Mesendoderm (in vitro differentiated cells): ENCODE data around the gene TFB2M.
"Not testable (repeated sequence)": the region's sequence is repeated elsewhere in the genome, so short reads cannot be mapped to it uniquely, and the experiment has no call there.

ENCODE experiments used
- DNase-seq: peaks from one replicate; pipeline ENCODE4 v3.0.0; 2013
- H2AK5ac ChIP-seq: 2 replicates; pipeline ENCODE4 v1.6.1; 2013; ENCODE audit warnings: low read length, inconsistent platforms
- H2BK120ac ChIP-seq: 2 replicates; pipeline ENCODE4 v1.6.1; 2013; ENCODE audit warnings: low read depth, mild to moderate bottlenecking, low read length, moderate library complexity, mixed read lengths
- H2BK15ac ChIP-seq: replicated peaks from 2 replicates; pipeline ENCODE4 v1.6.1; 2013; ENCODE audit warnings: low read depth, mild to moderate bottlenecking, moderate library complexity
- H2BK5ac ChIP-seq: 2 replicates; pipeline ENCODE4 v1.6.1; 2013; ENCODE audit warnings: low read length, inconsistent platforms
- H3K18ac ChIP-seq: 2 replicates; pipeline ENCODE4 v1.6.1; 2013; ENCODE audit warnings: mild to moderate bottlenecking, low read length, mixed read lengths
- H3K23ac ChIP-seq: one replicate; pipeline ENCODE4 v1.6.1; 2013; ENCODE audit warnings: low read length
- H3K27ac ChIP-seq: 2 replicates; pipeline ENCODE4 v1.5.1; 2013; ENCODE audit warnings: low read depth, mild to moderate bottlenecking, inconsistent platforms, low read length, moderate library complexity
- H3K27me3 ChIP-seq: 2 replicates; pipeline ENCODE4 v1.6.1; 2013; ENCODE audit warnings: low read length, control low read depth, mild to moderate bottlenecking, inconsistent platforms; ENCODE audit not compliant: insufficient read depth, poor library complexity
- H3K36me3 ChIP-seq: 2 replicates; pipeline ENCODE4 v1.6.1; 2013; ENCODE audit warnings: low read length, inconsistent platforms; ENCODE audit not compliant: control insufficient read depth, insufficient read depth
- H3K4ac ChIP-seq: one replicate; pipeline ENCODE4 v1.6.1; 2013; ENCODE audit warnings: low read depth, mild to moderate bottlenecking, low read length, moderate library complexity
- H3K4me1 ChIP-seq: 2 replicates; pipeline ENCODE4 v1.6.1; 2013; ENCODE audit warnings: low read depth, low read length, inconsistent platforms; ENCODE audit not compliant: control insufficient read depth
- H3K4me2 ChIP-seq: 2 replicates; pipeline ENCODE4 v1.6.1; 2013; ENCODE audit warnings: low read length
- H3K4me3 ChIP-seq: 2 replicates; pipeline ENCODE4 v1.5.1; 2013; ENCODE audit warnings: mild to moderate bottlenecking, low read length
- H3K56ac ChIP-seq: one replicate; pipeline ENCODE4 v1.6.1; 2013; ENCODE audit warnings: low read length
- H3K79me1 ChIP-seq: 2 replicates; pipeline ENCODE4 v1.6.1; 2013; ENCODE audit warnings: low read length, inconsistent platforms
- H3K79me2 ChIP-seq: 2 replicates; pipeline ENCODE4 v1.6.1; 2013; ENCODE audit warnings: mild to moderate bottlenecking, low read length; ENCODE audit not compliant: control insufficient read depth, insufficient read depth
- H3K9ac ChIP-seq: 2 replicates; pipeline ENCODE4 v1.6.1; 2013; ENCODE audit warnings: low read length, inconsistent platforms
- H4K5ac ChIP-seq: one replicate; pipeline ENCODE4 v1.6.1; 2013; ENCODE audit warnings: low read length
- H4K8ac ChIP-seq: one replicate; pipeline ENCODE4 v1.6.1; 2013; ENCODE audit warnings: low read depth, mild to moderate bottlenecking, control low read depth, low read length, moderate library complexity
- WGBS: extraction: QIAGEN DNeasy Blood & Tissue Kit; methylation state at CpG from one replicate; pipeline ENCODE4 v1.1.7; 2013; ENCODE audit warnings: low lambda C conversion rate, missing lambda C conversion rate; ENCODE audit not compliant: insufficient coverage; ENCODE audit errors: extremely low coverage; 5-methylcytosine and 5-hydroxymethylcytosine counted together

Gene TFB2M

GRCh38 chr1:246576709-246577032, 10.6 kb upstream of the TFB2M start:
- Histone ChIP-seq H2BK15ac (no peak overlapping the region), H3K23ac (no peak overlapping the region), H3K9ac (no peak overlapping the region), H4K5ac (no peak overlapping the region), H3K79me1 (peaks cover 4% of the 10 kb centered on the region), H3K18ac (no peak overlapping the region), H3K4me1 (no peaks in the 10 kb centered on the region), H2BK5ac (no peak overlapping the region), H3K4me3 (no peak overlapping the region), H2BK120ac (no peak overlapping the region), H3K56ac (no peak overlapping the region), H3K4me2 (no peak overlapping the region), H2AK5ac (no peak overlapping the region), H3K27ac (no peak overlapping the region), H3K79me2 (no peaks in the 10 kb centered on the region), H4K8ac (no peak overlapping the region), H3K27me3 (no peaks in the 10 kb centered on the region), H3K36me3 (no peaks in the 10 kb centered on the region), H3K4ac (no peak overlapping the region)
- no peak for DNase-seq
- no CpG with 5 or more reads among the region's 3 CpGs for WGBS

GRCh38 chr1:246573491-246573890, 7.4 kb upstream of the TFB2M start:
- Histone ChIP-seq H3K36me3 (no peaks in the 10 kb centered on the region), H3K79me1 (peaks cover 6% of the 10 kb centered on the region), H2AK5ac (no peak overlapping the region), H2BK15ac (no peak overlapping the region), H2BK120ac (no peak overlapping the region), H3K23ac (no peak overlapping the region), H3K56ac (no peak overlapping the region), H3K18ac (no peak overlapping the region), H2BK5ac (no peak overlapping the region), H3K79me2 (peaks cover 10% of the 10 kb centered on the region), H3K27me3 (no peaks in the 10 kb centered on the region), H3K4me3 (no peak overlapping the region), H3K4ac (no peak overlapping the region), H4K8ac (peak overlapping the region; percentile 13), H3K27ac (no peak overlapping the region), H3K4me2 (no peak overlapping the region), H4K5ac (no peak overlapping the region), H3K9ac (no peak overlapping the region), H3K4me1 (no peaks in the 10 kb centered on the region)
- no CpG with 5 or more reads among the region's 6 CpGs for WGBS
- DNase-seq = no peak

DNA sequence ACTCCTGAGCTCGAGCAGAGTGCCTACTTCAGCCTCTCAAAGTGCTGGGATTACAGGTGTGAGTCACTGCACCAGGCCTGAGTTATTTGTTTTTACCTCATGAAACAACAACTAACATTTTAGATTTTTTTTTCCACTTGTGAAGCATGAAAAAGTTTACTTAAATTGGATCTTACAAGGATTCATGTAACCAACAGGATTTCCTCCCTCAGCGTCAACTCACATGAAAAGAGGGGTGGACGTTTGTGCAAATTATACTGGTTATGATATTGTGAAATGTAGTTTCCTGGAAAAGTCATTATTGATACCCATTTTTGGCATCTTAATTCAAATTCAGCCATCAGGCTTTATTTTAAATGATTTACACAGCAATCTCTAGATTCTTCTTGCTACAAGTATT, 6.7 kb upstream of the TFB2M start:
- Histone ChIP-seq H2AK5ac (no peak overlapping the region), H3K79me2 (peaks cover 11% of the 10 kb centered on the region), H3K9ac (no peak overlapping the region), H3K56ac (no peak overlapping the region), H2BK120ac (no peak overlapping the region), H3K4ac (no peak overlapping the region), H3K23ac (no peak overlapping the region), H4K8ac (peak overlapping the region; percentile 65), H2BK15ac (no peak overlapping the region), H3K79me1 (peaks cover 7% of the 10 kb centered on the region), H2BK5ac (no peak overlapping the region), H3K36me3 (no peaks in the 10 kb centered on the region), H3K4me1 (no peaks in the 10 kb centered on the region), H3K18ac (no peak overlapping the region), H3K27ac (no peak overlapping the region), H3K4me3 (no peak overlapping the region), H3K27me3 (no peaks in the 10 kb centered on the region), H3K4me2 (no peak overlapping the region), H4K5ac (no peak overlapping the region)
- DNase-seq = no peak
- WGBS = no CpG with 5 or more reads among the region's 3 CpGs

DNA sequence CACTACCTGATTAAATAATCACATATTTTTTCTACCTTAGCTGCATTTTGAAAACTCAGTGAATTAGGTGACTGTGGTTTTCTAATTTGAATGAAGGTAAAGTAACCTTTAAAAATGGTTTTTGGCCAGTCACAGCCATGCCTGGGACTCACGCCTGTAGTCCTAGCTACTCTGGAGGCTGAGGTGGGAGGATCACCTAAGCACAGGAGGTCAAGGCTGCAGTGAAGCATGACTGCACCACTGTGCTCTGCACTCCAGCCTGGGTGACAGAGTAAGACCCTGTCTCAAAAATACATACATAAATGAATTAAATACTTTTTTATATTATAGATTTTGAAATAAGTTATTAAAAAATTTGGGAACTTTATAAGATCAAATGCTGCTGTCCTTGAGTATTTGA, 5.9 kb upstream of the TFB2M start:
- WGBS = no CpG with 5 or more reads among the region's 1 CpG
- no peak overlapping the region for H3K4me2 ChIP-seq
- H3K23ac ChIP-seq = no peak overlapping the region
- H3K4me3 ChIP-seq = no peak overlapping the region
- H3K79me1 ChIP-seq = peaks cover 7% of the 10 kb centered on the region
- no peak overlapping the region for H3K27ac ChIP-seq
- H4K5ac ChIP-seq = no peak overlapping the region
- H3K79me2 ChIP-seq = peaks cover 14% of the 10 kb centered on the region
- H2AK5ac ChIP-seq = no peak overlapping the region
- no peak overlapping the region for H2BK15ac ChIP-seq
- no peaks in the 10 kb centered on the region for H3K4me1 ChIP-seq
- H3K27me3 ChIP-seq = no peaks in the 10 kb centered on the region
- H3K36me3 ChIP-seq = no peaks in the 10 kb centered on the region
- H3K9ac ChIP-seq = no peak overlapping the region
- H3K56ac ChIP-seq = no peak overlapping the region
- no peak overlapping the region for H4K8ac ChIP-seq
- H2BK120ac ChIP-seq = no peak overlapping the region
- H3K4ac ChIP-seq = no peak overlapping the region
- no peak overlapping the region for H3K18ac ChIP-seq
- no peak for DNase-seq
- H2BK5ac ChIP-seq = no peak overlapping the region

DNA sequence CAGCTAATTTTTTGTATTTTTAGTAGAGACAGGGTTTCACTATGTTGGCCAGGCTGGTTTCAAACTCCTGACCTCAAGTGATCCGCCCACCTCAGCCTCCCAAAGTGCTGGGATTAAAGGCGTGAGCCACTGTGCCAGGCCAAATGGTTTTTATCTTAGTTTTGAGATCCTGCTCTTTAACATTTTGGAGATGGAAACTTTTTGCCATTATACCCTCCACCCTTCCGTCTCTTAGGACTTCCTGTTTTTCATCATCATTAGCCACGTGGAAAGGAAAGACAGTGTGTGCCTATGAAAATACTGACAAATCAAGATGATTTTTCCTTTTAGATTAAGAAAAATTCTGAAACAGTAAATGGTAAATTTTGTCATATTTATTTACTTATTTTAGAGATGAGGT, 5.2 kb upstream of the TFB2M start:
- not testable (repeated sequence) for H3K18ac ChIP-seq, H3K4me3 ChIP-seq, DNase-seq, H3K27me3 ChIP-seq, H3K4me1 ChIP-seq, H4K5ac ChIP-seq, H4K8ac ChIP-seq, H3K9ac ChIP-seq, H2BK5ac ChIP-seq, H3K36me3 ChIP-seq, H2AK5ac ChIP-seq, H3K4me2 ChIP-seq, H2BK15ac ChIP-seq, H3K23ac ChIP-seq, H3K79me1 ChIP-seq, H3K27ac ChIP-seq, H3K56ac ChIP-seq, H3K4ac ChIP-seq, H2BK120ac ChIP-seq
- no CpG with 5 or more reads among the region's 4 CpGs for WGBS
- peaks cover 14% of the 10 kb centered on the region for H3K79me2 ChIP-seq
